Bronchial epithelial cell (primary cell): ENCODE results near the gene RAN. TPM values are rescaled to one million over a fixed set of nuclear protein-coding genes. Genes with fewer than 3 reads are reported as not detected.

Source experiments
- DNase-seq: peaks from one replicate; pipeline ENCODE4 v3.0.0-alpha.2; 2010; ENCODE audit warnings: low read depth
- FAIRE-seq: peaks from 2 replicates; lab custom pipeline; 2011; peaks lifted over from hg19 to GRCh38; lab: Jason Lieb, UNC
- H3K27me3 ChIP-seq: 2 replicates; pipeline ENCODE4 v1.5.1; 2011; ENCODE audit warnings: low read length; ENCODE audit not compliant: control insufficient read depth, insufficient read depth
- H3K36me3 ChIP-seq: 2 replicates; pipeline ENCODE4 v1.5.1; 2011; ENCODE audit warnings: low read length; ENCODE audit not compliant: control insufficient read depth, insufficient read depth
- H3K4me3 ChIP-seq: 2 replicates; pipeline ENCODE4 v1.5.1; 2011; ENCODE audit warnings: mild to moderate bottlenecking, low read depth, low read length, control low read depth
- total RNA-seq: library from RNA; depleted of rRNA; stranded (reverse); fragments of >200 nt; gene quantifications from 2 replicates; pipeline ENCODE4 v1.2.1, GENCODE V29; 2014
- TF ChIP-seq, protein P1 (sequence below): IDR thresholded peaks from 2 replicates; pipeline ENCODE4 v1.5.1; 2011; ENCODE audit warnings: mild to moderate bottlenecking, moderate library complexity, low read length, control low read depth, inconsistent platforms; ENCODE audit not compliant: insufficient read depth, severe bottlenecking

Gene RAN
- total RNA-seq, 1 donor from 2014 or later: 580 TPM

DNA sequence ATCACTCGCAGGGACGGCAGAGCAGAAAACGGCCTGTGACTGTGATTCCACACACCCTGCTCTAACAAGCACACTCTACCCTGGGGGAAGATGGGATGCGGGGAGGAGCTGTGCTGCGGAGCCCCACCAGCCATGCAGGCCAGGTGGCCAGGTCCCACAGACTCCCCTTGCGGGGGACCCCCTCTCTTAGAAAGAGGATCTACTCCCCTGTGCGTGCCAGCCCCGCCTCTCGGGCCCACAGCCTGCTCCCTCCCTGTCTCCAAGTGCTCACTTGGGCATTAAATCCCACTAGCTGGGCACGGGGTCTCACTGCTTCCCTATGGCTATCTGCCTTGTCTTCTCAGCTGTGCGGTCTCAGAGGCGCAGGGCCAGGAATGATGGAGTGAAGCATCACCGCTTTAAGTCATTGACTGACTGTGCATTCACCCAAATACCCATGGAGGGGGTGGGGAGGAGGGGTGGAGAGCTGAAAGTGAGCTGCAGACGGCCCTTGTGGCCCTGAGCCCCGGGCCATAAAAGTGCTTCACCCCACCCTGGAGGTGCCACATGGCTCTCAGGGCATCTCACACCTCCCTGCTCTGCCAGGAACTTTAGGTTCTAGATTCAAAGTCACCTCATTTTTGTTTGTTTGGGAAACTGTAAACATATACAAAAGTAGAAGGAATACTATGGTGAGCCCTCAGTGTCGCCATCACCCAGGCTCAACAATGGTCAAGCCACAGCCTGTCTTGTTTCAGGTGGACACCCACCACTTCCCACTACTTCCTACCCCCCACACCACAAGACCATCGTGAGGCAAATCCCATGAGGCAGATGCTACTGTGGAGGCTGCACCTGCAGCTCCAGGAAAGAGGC, 42.2 kb upstream of the RAN start:
- H3K36me3 ChIP-seq: no peaks in the 10 kb centered on the region
- no peak overlapping the region for H3K4me3 ChIP-seq
- H3K27me3 ChIP-seq: no peaks in the 10 kb centered on the region
- FAIRE-seq (no peak), DNase-seq (no peak)
- TF ChIP-seq, protein P1, sequence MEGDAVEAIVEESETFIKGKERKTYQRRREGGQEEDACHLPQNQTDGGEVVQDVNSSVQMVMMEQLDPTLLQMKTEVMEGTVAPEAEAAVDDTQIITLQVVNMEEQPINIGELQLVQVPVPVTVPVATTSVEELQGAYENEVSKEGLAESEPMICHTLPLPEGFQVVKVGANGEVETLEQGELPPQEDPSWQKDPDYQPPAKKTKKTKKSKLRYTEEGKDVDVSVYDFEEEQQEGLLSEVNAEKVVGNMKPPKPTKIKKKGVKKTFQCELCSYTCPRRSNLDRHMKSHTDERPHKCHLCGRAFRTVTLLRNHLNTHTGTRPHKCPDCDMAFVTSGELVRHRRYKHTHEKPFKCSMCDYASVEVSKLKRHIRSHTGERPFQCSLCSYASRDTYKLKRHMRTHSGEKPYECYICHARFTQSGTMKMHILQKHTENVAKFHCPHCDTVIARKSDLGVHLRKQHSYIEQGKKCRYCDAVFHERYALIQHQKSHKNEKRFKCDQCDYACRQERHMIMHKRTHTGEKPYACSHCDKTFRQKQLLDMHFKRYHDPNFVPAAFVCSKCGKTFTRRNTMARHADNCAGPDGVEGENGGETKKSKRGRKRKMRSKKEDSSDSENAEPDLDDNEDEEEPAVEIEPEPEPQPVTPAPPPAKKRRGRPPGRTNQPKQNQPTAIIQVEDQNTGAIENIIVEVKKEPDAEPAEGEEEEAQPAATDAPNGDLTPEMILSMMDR: no peak

GRCh38 chr12:130830246-130830551, 41.7 kb upstream of the RAN start:
- no peaks in the 10 kb centered on the region for H3K27me3 ChIP-seq
- FAIRE-seq (no peak), DNase-seq (no peak)
- TF ChIP-seq, protein P1: no peak
- H3K36me3 ChIP-seq: no peaks in the 10 kb centered on the region
- H3K4me3 ChIP-seq: no peak overlapping the region

DNA sequence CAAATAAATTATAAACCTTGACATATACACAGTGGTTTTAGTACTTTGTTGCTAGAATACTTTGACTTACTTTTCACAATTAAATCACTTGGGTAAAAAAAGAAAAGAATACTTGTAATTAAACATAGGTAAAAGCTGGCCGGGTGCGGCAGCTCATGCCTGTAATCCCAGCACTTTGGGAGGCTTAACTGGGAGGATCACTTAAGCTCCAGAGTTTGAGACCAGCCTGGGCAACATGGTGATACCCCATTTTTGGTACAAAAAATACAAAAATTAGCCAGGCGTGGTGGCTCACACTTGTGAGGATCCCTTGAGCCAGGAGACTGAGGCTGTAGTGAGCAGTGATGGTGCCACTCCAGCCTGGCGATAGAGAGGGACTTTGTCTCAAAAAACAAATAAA, 40.6 kb upstream of the RAN start:
- no peaks in the 10 kb centered on the region for H3K27me3 ChIP-seq
- H3K4me3 ChIP-seq: no peak overlapping the region
- TF ChIP-seq, protein P1: no peak
- FAIRE-seq (no peak), DNase-seq (no peak)
- no peaks in the 10 kb centered on the region for H3K36me3 ChIP-seq

GRCh38 chr12:130831876-130832405, 39.9 kb upstream of the RAN start:
- TF ChIP-seq, protein P1: no peak
- Histone ChIP-seq H3K4me3 (no peak overlapping the region), H3K27me3 (no peaks in the 10 kb centered on the region), H3K36me3 (no peaks in the 10 kb centered on the region)
- DNase-seq (no peak), FAIRE-seq (no peak)

DNA sequence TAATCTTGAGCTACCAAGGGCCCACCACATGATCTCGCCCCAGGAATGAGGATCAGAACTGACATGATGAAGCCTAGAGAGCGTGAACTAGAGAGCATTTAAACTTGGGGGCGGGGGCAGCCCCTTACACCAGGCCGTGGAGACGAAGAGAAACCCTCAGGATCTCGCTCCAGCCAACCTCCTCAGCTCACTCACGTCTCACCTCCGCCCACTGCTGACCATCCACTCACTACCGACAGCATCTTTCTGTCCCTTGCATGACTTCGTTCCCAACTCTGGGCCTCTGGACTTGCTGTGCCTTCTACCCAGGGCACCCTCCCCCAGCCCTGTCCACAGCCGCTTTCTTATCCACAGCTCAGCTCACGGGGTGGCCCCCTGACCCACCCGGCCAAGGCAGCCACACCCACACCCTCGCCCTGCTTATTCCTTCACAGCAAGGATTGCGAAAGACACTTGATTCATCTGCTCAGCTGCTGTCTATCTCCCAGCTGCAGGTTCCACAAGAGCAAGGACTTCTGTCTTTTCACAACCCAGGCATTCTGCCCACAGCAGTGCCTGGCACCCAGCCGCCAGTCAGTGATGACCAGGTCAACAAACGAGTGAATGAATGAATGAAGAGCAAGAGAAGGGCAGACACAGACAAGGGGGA, 39.2 kb upstream of the RAN start:
- peak; percentile 58 for DNase-seq
- FAIRE-seq: no peak
- Histone ChIP-seq H3K36me3 (no peaks in the 10 kb centered on the region), H3K4me3 (no peak overlapping the region), H3K27me3 (no peaks in the 10 kb centered on the region)
- TF ChIP-seq, protein P1: no peak
